AG04450 (cell line): ENCODE data around the gene ATP1A3. TPM values are rescaled to one million over a fixed set of nuclear protein-coding genes. Genes with fewer than 3 reads are reported as not detected.

Source experiments
- CTCF ChIA-PET: fragments of 300-600, 350-600 bp; formaldehyde crosslinking; extraction: SDS; loops from one replicate; lab custom pipeline; 2022; ENCODE audit warnings: antibody characterized with exemption, inconsistent platforms; lab: Charles Lee
- POLR2A ChIA-PET: fragments of 350-600 bp; formaldehyde crosslinking; extraction: SDS; loops from one replicate; lab custom pipeline; 2021; ENCODE audit warnings: antibody characterized with exemption, inconsistent platforms; lab: Yijun Ruan, JAX
- DNase-seq: peaks from one replicate; pipeline ENCODE4 v3.0.0-alpha.2; 2011; ENCODE audit warnings: low read depth, low spot score
- H3K27ac ChIP-seq: one replicate; pipeline ENCODE4 v1.5.1; 2012; ENCODE audit warnings: low read depth, low read length, control low read depth
- H3K27me3 ChIP-seq: one replicate; pipeline ENCODE4 v1.6.0; 2012; ENCODE audit warnings: low read length; ENCODE audit not compliant: control insufficient read depth, insufficient read depth
- H3K4me3 ChIP-seq: 2 replicates; pipeline ENCODE4 v1.5.1; 2011; ENCODE audit warnings: mild to moderate bottlenecking, low read depth, low read length, control low read depth
- H3K9me3 ChIP-seq: 2 replicates; pipeline ENCODE4 v1.5.1; 2012; ENCODE audit warnings: low read length; ENCODE audit not compliant: control insufficient read depth, insufficient read depth
- CTCF ChIP-seq: IDR thresholded peaks from 2 replicates; pipeline ENCODE4 v1.5.1; 2011; ENCODE audit warnings: low read depth, low read length, control low read depth, inconsistent platforms
- polyA plus RNA-seq: library from polyadenylated mRNA; depleted of rRNA; stranded (reverse); fragments of >200 nt; gene quantifications from 2 replicates; pipeline ENCODE4 v1.2.3, GENCODE V29; 2011

ATP1A3 gene
- polyA plus RNA-seq, 1 experiment = not detected

DNA sequence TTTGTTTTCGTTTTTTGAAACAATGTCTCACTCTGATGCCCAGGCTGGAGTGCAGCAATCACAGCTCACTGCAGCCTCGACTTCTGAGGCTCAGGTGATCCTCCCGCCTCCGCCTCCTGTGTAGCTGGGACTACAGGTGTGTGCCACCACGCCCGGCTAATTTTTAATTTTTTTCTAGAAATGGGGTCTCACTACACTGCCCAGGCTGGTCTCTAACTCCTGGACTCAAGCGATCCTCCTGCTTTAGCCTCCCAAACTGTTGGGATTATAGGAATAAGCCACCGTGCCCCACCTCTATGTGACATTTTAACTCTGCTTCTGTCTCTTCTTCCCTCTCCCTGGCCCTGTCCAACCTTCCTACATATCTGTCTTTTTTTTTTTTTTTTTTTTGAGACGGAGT lies 5.1 kb downstream of the ATP1A3 start:
- ChIA-PET POLR2A (no interaction called here), CTCF (no interaction called here)
- peaks cover 16% of the 10 kb centered on the region for H3K27me3 ChIP-seq
- H3K4me3 ChIP-seq = no peak overlapping the region
- H3K27ac ChIP-seq = no peak overlapping the region
- no peak for DNase-seq
- no peaks in the 10 kb centered on the region; the same call in 1 of the 2 replicates for H3K9me3 ChIP-seq
- TF ChIP-seq CTCF = no peak

- ChIA-PET POLR2A (interaction anchor here (0.7 kb wide), 1 partner anchor 229 kb away, joined by 3 read pairs; no protein-coding TSS in a partner anchor), CTCF (no interaction called here)
- Histone ChIP-seq H3K27me3 (peaks cover 16% of the 10 kb centered on the region), H3K9me3 (no peaks in the 10 kb centered on the region; the same call in 1 of the 2 replicates), H3K4me3 (no peak overlapping the region), H3K27ac (no peak overlapping the region)
- no peak for TF ChIP-seq CTCF
- DNase-seq = no peak
Observed at GRCh38 chr19:41987141-41987860, 6.7 kb downstream of the ATP1A3 start.

GRCh38 chr19:41984961-41985360 lies 9.1 kb downstream of the ATP1A3 start:
- Histone ChIP-seq H3K27me3 (peaks cover 14% of the 10 kb centered on the region), H3K9me3 (no peaks in the 10 kb centered on the region; the same call in 1 of the 2 replicates), H3K4me3 (no peak overlapping the region), H3K27ac (no peak overlapping the region)
- ChIA-PET CTCF (interaction anchor here (1.1 kb wide), 1 partner anchor 50 kb away, joined by 3 read pairs; no protein-coding TSS in a partner anchor), POLR2A (no interaction called here)
- no peak for DNase-seq
- no peak for TF ChIP-seq CTCF

DNA sequence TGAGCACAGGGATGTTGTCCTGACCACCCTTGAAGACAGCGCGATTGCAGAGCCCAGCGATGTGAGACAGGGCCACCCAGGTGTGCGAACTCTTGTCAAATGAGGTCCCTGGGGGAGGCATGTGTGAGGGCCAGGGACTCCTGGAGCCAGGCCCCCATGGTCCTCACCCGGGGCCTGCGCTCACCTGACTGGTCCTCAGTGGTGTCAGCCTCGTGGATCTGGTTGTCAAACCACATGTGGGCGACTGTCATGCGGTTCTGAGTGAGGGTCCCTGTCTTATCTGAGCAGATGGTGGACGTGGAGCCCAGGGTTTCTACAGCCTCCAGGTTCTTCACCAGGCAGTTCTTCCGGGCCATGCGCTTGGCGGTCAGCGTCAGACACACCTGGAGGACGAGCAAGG lies 12.3 kb downstream of the ATP1A3 start:
- Histone ChIP-seq H3K27me3 (peaks cover 5% of the 10 kb centered on the region), H3K9me3 (no peaks in the 10 kb centered on the region), H3K4me3 (no peak overlapping the region), H3K27ac (no peak overlapping the region)
- POLR2A ChIA-PET = no interaction called here
- CTCF ChIA-PET = no interaction called here
- DNase-seq = no peak
- TF ChIP-seq CTCF = no peak

GRCh38 chr19:41978470-41978869 lies 15.6 kb downstream of the ATP1A3 start:
- no peak overlapping the region for H3K27ac ChIP-seq
- CTCF ChIA-PET = no interaction called here
- DNase-seq = no peak
- H3K4me3 ChIP-seq = no peak overlapping the region
- no peaks in the 10 kb centered on the region for H3K9me3 ChIP-seq
- POLR2A ChIA-PET = no interaction called here
- TF ChIP-seq CTCF = no peak
- H3K27me3 ChIP-seq = peaks cover 3% of the 10 kb centered on the region
